GM13977 (cell line): ENCODE data around the gene RAB20.

ENCODE experiments used
- DNase-seq: peaks from one replicate; pipeline ENCODE4 v3.0.0; 2012; ENCODE audit warnings: low spot score
- CTCF ChIP-seq: IDR thresholded peaks from 2 replicates; pipeline ENCODE4 v1.5.1; 2012; ENCODE audit warnings: mild to moderate bottlenecking, control low read depth; ENCODE audit not compliant: insufficient read depth; ENCODE audit errors: extremely low read depth, missing control alignments
- in situ Hi-C: fragments of 300-500 bp; cut with MboI; formaldehyde crosslinking; loops from one replicate; pipeline ENCODE4 v1.12.0; 2022; ENCODE audit warnings: low sequenced_read_pairs, low pct_unique_long_range_greater_than_20kb, mixed read lengths, inconsistent platforms; ENCODE audit not compliant: unreplicated experiment

Gene RAB20

GRCh38 chr13:110597041-110597689, 35.6 kb upstream of the RAB20 start:
- TF ChIP-seq CTCF, result no peak
- no peak for DNase-seq
- in situ Hi-C loops, result loop anchor here (25.0 kb wide), 1 partner anchor 385 kb away; no protein-coding TSS in a partner anchor

- DNase-seq, result peak; percentile 81
- peak; percentile 61 for TF ChIP-seq CTCF
- in situ Hi-C loops, result loop anchor here (25.0 kb wide), 1 partner anchor 381 kb away; no protein-coding TSS in a partner anchor
Measured at GRCh38 chr13:110593430-110594130, 32.1 kb upstream of the RAB20 start.

GRCh38 chr13:110592665-110593064, 31.1 kb upstream of the RAB20 start:
- in situ Hi-C loops, result loop anchor here (25.0 kb wide), 1 partner anchor 380 kb away; no protein-coding TSS in a partner anchor
- no peak for DNase-seq
- TF ChIP-seq CTCF, result no peak

- no peak for TF ChIP-seq CTCF
- in situ Hi-C loops, result loop anchor here (25.0 kb wide), 1 partner anchor 378 kb away; no protein-coding TSS in a partner anchor
Measured at GRCh38 chr13:110590577-110590976, 29.1 kb upstream of the RAB20 start.

GRCh38 chr13:110589793-110590390, 28.4 kb upstream of the RAB20 start:
- in situ Hi-C loops, result loop anchor here (25.0 kb wide), 1 partner anchor 378 kb away; no protein-coding TSS in a partner anchor
- no peak for TF ChIP-seq CTCF
- no peak for DNase-seq

More at GRCh38 chr13:110590577-110590976, 29.1 kb upstream of the RAB20 start:
- DNase-seq, result no peak

GRCh38 chr13:110583178-110583865, 21.8 kb upstream of the RAB20 start:
- DNase-seq, result no peak
- no peak for TF ChIP-seq CTCF
- in situ Hi-C loops, result loop anchor here (25.0 kb wide), 1 partner anchor 371 kb away; no protein-coding TSS in a partner anchor
